ENCODE results near the gene PLEKHJ1.

DNA sequence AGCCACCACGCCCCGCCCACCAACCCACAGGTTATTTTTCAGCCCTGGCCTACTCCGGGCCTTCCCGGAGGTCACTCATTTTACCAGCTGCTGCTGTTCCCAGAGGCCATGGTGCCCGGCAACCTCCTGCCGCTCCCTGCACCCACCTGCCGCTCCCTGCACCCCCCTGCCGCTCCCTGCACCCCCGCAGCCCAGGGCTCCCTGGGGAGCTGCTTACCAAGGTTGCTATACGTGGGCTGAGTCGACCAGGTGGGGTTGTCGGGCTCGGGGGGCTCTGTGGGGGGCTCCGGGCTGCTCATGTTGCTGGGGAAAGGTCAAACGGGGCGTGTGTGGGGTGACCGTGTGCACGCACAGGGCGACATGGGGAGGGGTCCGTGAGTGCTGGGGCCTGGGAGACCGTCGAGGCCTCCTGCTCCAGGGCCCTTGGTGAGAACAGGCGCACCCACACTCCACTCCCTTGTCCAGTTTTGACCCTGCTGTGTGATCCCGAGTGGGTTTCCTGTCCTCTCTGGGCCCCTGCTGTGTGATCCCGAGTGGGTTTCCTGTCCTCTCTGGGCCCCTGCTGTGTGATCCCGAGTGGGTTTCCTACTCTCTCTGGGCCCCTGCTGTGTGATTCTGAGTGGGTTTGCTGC, 44.6 kb upstream of the PLEKHJ1 start:
- no peak for TF ChIP-seq POLR2A (IDR thresholded peaks at IDR 0.05)
- TF ChIP-seq, protein P1, sequence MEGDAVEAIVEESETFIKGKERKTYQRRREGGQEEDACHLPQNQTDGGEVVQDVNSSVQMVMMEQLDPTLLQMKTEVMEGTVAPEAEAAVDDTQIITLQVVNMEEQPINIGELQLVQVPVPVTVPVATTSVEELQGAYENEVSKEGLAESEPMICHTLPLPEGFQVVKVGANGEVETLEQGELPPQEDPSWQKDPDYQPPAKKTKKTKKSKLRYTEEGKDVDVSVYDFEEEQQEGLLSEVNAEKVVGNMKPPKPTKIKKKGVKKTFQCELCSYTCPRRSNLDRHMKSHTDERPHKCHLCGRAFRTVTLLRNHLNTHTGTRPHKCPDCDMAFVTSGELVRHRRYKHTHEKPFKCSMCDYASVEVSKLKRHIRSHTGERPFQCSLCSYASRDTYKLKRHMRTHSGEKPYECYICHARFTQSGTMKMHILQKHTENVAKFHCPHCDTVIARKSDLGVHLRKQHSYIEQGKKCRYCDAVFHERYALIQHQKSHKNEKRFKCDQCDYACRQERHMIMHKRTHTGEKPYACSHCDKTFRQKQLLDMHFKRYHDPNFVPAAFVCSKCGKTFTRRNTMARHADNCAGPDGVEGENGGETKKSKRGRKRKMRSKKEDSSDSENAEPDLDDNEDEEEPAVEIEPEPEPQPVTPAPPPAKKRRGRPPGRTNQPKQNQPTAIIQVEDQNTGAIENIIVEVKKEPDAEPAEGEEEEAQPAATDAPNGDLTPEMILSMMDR (IDR thresholded peaks at IDR 0.05): no peak
